NCI-H1105 (cell line): ENCODE measurements around the gene SPACA9.
A peak's percentile ranks its signal among the peaks of the same experiment; 100 is the strongest.

Experiments used
- DNase-seq: peaks from one replicate; lab custom pipeline; 2025; lab: John Stamatoyannopoulos, UW

The SPACA9 gene

GRCh38 chr9:132878695-132879456, at the start of gene SPACA9:
Gene SPACA9, plus strand, starts transcription at chr9:132878898. Its CDS starts 5,050 bp downstream, at chr9:132883948.
- DNase-seq: peak; percentile 15

DNA sequence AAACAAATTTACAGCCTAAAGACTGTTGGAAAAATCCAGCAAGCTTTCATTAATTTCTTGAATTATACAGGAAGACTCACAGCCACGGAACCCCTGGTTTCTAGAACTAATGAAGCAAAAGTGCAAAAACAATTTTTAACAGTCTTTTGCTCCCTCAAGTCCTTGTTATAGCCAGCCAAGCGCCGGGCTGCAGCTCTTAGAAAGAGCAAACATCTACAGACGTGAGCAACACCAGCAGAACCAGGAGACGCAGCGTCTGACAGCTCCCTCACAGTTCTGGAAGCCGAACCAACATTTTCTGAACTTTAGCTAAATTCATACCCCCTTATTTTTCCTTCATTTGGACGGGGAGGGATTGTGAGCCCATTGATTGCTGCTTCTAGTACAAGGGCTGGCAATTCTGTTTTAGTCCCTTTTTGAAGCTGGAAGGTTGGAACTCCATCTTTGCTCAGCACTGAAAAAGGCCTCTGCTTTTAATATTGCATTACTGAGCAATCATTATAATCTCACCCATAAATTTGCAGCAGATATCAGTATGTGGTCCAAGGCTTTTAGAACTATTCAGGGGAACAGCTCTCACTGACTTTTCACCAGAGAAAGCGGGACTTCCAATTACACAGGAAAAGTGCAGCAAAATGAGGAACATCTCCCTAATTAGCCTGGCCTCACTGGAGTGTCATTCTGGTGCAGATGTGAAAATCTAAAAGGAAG, 46.4 kb upstream of the SPACA9 start:
- DNase-seq: no peak

GRCh38 chr9:132833550-132834121, 45.1 kb upstream of the SPACA9 start:
- no peak for DNase-seq

GRCh38 chr9:132834343-132834742, 44.4 kb upstream of the SPACA9 start:
- DNase-seq: no peak

DNA sequence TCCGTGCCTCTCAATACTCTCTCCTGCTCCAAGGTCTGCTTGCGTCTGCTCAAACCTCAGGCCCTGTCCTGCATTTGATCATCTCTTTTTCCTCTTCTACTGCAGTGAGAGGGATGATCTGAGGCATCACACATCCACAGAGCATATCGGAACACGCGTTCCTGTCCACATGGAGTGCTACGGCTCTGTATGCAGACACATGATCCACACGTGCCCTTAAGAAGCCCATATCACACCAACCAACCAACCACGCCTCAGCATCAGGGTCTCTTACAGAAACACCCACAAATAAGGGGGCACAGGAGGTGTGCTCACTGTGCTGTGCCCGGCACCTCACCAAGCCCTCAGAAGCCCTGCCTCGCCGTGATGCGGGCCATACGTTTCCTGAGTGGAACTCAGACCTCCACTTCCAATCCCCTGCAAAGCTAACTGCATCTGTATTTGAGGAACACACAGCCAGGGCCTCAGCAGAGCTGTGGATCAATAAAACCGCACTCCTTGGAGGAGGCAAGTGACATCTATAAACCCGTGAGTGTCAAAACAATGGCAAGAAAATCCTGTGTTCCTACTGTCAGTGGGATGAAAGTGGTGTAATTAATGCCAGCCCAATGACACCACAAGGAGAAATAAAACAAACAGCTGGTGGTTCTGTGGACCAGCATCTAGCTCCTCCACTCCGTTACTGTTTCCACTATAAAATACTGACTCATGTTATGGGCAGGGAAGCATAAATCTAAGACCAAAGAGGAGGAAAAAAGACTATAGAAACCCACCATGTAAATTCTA, 41.0 kb upstream of the SPACA9 start:
- no peak for DNase-seq

DNA sequence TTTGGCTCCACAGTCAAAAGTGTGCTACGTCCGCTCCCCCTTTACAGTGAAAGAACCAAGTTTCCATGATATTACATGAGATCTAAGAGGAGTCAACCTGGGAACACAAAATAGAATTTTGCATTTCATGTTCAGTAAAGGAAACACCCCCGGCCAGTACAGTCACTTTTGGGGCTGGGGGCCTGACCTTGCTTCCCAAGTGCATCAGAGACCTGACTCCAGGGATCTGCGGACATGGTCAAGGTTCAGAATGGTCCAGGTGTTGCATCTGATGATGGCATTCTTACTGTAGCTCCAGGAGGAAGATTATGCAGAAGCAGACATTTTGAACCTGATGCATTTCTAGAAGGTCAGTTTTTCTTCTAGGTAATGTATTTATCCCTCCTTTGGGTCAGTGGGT, 40.4 kb upstream of the SPACA9 start:
- no peak for DNase-seq

GRCh38 chr9:132840980-132841379, 37.7 kb upstream of the SPACA9 start:
- DNase-seq: no peak

DNA sequence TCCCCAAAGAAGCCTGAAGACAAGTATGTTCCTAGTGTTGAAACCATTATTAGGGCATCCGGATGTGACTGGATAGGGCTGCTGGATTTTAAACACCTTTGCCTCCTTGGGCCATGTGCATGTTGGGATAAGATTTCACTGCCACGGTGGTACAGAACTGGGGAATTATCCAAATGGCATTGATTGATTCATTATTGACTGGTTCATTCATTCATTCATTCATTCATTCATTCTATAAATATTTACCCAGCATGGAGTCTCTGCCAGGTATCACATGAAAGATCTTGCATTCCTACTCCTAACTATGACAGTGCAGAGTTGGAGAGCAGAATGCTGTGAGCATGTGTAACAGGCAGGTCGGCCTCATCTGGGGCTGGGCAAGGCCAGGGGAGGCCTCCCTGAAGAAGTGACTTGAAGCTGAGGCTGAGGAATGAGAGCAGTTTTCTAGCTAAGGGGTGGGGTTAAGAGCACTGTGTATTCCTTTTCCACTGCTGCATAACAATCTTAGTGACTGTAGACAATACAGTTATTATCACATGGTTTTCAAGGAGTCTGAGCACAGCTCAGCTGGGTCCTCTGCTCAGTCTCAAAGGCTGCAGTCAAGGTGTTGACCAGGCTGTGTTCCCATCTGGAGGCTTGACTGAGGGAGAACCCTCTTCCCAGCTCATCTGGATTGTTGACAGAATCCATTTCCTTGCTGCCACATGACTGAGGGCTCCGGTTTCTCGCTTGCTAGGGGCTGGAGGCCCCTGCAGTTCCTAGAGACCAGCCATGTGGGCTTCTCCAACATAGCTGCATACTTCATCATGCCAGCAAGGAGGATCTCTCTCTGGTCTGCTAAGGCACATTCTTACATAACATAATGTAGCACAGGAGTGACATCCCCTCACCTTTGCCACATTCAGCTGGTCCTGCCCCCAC, 36.3 kb upstream of the SPACA9 start:
- no peak for DNase-seq

DNA sequence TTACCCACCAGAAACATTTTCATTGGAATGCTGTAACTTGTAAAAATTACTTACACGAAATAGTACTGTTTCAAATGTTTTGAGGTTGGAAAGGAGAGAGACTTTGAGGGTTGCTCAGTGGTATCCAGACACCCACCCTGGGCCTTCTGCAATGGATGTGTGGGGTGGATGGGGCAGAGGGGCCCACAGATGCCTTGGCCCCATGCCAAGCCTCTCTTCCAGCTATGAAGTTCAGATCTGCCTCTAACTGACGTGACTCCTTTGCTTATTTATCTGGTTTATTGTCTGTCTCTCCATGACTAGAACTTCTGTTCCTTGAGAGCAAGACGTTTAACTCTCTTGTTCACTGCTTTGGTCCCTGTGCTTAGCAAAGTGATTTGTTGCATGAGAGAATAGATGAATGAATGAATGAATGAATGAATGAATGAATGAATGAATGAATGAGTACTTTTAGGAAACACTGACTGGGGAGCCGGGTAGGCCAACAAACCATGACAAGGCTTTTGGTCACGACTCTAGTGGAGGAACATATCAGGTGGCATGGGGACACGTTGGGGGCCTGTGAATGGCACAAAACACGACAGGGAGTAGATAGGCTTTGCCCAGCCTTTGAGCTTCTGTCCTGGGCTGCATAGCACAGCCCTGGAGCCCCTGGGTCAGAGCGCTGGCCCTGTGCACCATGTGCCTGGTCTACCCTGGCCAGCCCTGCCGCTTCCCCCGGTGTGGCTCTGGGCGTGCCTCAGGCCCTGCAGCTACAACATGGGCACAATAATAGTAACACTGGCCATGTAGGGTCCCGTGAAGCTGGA, 32.4 kb upstream of the SPACA9 start:
- no peak for DNase-seq

- DNase-seq: no peak
Observed at GRCh38 chr9:132846918-132847515, 31.7 kb upstream of the SPACA9 start.

- no peak for DNase-seq
Observed at GRCh38 chr9:132849185-132849706, 29.5 kb upstream of the SPACA9 start.

DNA sequence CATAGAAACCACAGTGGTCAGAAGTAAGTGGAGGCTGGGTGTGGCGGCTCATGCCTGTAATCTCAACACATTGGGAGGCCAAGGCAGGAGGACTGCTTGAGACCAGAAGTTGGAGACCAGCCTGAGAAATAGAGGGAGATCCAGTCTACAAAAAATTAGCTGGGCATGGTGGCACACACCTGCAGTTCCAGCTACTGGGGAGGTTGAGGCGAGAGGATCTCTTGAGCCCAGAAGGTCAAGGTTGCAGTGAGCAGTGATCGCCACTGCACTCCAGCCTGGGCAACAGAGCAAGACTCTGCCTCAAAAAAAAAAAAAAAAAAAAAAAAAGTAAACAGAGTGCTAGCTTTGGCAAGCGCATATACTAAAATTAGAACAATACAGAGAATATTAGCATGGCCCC, 25.2 kb upstream of the SPACA9 start:
- no peak for DNase-seq

DNA sequence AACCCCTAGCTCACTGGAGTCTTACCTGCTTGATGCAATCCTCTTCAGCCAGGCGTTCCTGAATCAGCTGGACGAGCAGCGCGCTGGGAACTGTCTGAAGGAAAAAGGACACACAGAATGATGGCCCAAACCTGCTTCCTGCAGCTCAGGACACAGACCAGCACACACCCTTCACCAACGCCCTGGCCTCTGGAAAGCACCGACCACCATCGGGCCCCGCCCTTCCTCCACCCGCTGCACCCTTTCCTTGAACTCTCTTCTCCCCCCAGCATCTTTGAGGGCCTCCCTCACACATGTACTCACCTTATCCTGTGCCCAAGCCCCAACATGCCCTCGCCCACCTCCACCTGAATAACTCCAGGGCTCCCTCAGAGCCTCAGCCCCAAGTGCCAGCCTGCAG, 23.9 kb upstream of the SPACA9 start:
- DNase-seq: no peak

- no peak for DNase-seq
Observed at GRCh38 chr9:132855904-132856303, 22.8 kb upstream of the SPACA9 start.

DNA sequence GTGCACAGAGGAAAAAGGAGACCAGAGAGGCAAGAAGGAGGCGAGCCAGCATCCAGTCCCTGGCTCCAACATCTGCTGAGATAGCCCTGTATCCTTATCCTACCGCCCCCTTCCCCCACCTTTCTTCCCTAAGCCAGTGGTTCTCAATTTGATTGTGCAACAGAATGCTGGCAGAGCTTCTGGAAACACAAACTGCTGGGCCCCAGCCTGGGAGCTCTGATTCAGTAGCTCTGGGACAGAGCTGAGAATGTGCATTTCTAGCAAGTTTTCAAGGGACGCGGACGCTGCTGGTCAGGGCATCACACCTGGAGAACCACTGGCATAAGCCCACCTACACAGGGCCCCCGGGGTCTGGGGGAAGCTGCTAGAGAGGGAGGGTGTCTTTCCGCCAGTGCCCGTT, 21.7 kb upstream of the SPACA9 start:
- DNase-seq: no peak

DNA sequence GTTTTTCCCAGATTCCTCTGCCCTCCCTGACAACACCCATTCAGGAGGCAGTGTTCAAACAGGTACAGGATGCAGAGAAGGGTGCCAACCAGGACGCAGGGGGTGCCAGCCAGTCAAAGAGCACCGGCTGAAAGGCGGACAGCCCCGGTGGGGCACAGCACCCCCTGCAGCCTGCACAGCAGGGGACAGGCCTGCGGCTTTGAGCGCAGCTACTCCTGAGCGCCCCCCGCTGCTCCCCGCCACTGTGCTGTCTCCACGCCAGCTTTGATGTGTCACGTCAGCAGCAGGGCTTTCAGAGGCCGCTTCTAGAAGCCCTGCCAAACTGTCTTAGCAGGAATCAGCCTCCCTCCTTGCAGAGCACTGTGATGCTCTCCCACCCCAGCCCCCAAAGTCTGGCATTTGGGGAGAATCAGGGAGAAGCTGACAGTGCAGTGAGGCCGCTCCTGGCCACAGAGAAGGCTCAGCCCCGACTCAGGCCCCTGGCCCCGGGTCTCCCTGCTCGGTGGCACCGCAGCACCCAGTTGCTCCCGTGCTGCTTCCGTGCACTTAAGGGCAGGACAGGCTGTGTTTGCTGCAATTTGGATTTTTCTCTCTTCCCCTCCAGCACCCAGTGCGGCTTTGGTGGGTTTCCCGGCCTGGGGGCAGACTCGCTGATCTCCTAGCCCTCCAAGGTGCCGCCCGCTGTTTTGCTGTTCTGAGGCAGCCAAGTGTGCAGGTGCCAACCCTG, 20.9 kb upstream of the SPACA9 start:
- no peak for DNase-seq

DNA sequence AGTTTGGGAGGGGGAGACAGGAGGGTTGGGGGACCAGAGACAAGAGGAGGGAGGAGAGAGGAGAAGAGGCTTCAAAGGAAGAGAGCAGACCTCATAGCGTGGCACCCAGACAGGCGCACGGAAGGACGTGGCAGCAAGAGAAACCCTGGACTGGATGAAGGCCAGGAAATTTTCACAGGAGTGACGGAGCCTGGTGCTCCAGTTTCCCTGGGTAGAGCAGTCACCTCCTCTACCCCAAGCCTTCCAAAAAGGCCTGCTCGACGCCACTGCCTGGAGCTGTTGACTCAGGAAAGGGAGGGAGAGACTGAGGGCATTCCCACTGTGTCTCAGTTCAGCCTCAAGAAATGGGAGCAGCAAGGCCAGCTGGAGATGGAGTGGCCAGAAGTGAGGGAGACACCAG, 19.9 kb upstream of the SPACA9 start:
- DNase-seq: no peak

GRCh38 chr9:132861666-132862065, 17.0 kb upstream of the SPACA9 start:
- DNase-seq: no peak

- DNase-seq: no peak
Observed at GRCh38 chr9:132862533-132862932, 16.2 kb upstream of the SPACA9 start.
